A549 (cell line): ENCODE measurements around the gene PGF. TPM values are rescaled to one million over a fixed set of nuclear protein-coding genes. Genes with fewer than 3 reads are reported as not detected.
A peak's percentile ranks its signal among the peaks of the same experiment; 100 is the strongest.

ENCODE experiments used
- ATAC-seq, 2 experiments: fragments of 200-7000 bp in 1 of 2; fragments of >200 bp in 1 of 2; cut with Nextera tagmentation in 1 of 2; cut with Tn5 transposase in 1 of 2; 3 replicates each; pipeline versions ENCODE4 v1.8.0 to v1.9.1; 2018 to 2020; ENCODE audit warnings: mild to moderate bottlenecking in 1 of 2, moderate library complexity in 1 of 2
- CTCF ChIA-PET: fragments of 300-600 bp; sonication (Branson Sonifier 250); formaldehyde crosslinking; extraction: SDS; loops from one replicate; lab custom pipeline; 2021; ENCODE audit warnings: antibody characterized with exemption, inconsistent platforms; lab: Yijun Ruan, JAX
- POLR2A ChIA-PET: fragments of 350-600 bp; formaldehyde crosslinking; extraction: SDS; loops from one replicate; lab custom pipeline; 2021; ENCODE audit warnings: antibody characterized with exemption, inconsistent platforms; lab: Yijun Ruan, JAX
- DNase-seq, 2 experiments: peaks; one replicate each; pipeline versions ENCODE4 v3.0.0 to v3.0.0-alpha.2; 2011 to 2016; ENCODE audit warnings: low read depth in 1 of 2, low spot score in 1 of 2
- FAIRE-seq: peaks from 2 replicates; lab custom pipeline; 2011; peaks lifted over from hg19 to GRCh38; lab: Jason Lieb, UNC
- H3K27ac ChIP-seq, 2 experiments: fragments of >200 bp; sonication (Bioruptor Twin); formaldehyde crosslinking; 3 replicates each; pipeline ENCODE4 v1.5.1; 2016 to 2017
- H3K4me1 ChIP-seq: fragments of >200 bp; sonication (Bioruptor Twin); formaldehyde crosslinking; 3 replicates; pipeline ENCODE4 v1.6.1; 2016
- H3K4me2 ChIP-seq: fragments of >200 bp; sonication (Bioruptor Twin); formaldehyde crosslinking; 3 replicates; pipeline ENCODE4 v1.6.1; 2016
- H3K4me3 ChIP-seq: fragments of >200 bp; sonication (Bioruptor Twin); formaldehyde crosslinking; 3 replicates; pipeline ENCODE4 v1.5.1; 2016
- H3K9me3 ChIP-seq: fragments of >200 bp; sonication (Bioruptor Twin); formaldehyde crosslinking; 3 replicates; pipeline ENCODE4 v1.6.1; 2016
- BHLHE40 ChIP-seq: IDR thresholded peaks from 2 replicates; pipeline ENCODE4 v1.6.1; 2012; ENCODE audit warnings: low read depth, low read length, inconsistent platforms
- CBX2 ChIP-seq: fragments of 200-600 bp; sonication (generic); IDR thresholded peaks from 2 replicates; pipeline ENCODE4 v1.6.1; 2016; ENCODE audit warnings: low read depth, mild to moderate bottlenecking, borderline replicate concordance
- CHD2 ChIP-seq: fragments of 150-350 bp; IDR thresholded peaks from 2 replicates; pipeline ENCODE4 v1.6.1; 2014; ENCODE audit warnings: low read length; ENCODE audit not compliant: partially characterized antibody
- CHD4 ChIP-seq: fragments of 200-600 bp; sonication (generic); IDR thresholded peaks from 2 replicates; pipeline ENCODE4 v1.6.1; 2016; ENCODE audit warnings: antibody characterized with exemption, mild to moderate bottlenecking, borderline replicate concordance
- EP300 ChIP-seq, 2 experiments: fragments of >200 bp; sonication (Bioruptor Twin); formaldehyde crosslinking; IDR thresholded peaks; 2 replicates in 1 of 2; 3 replicates in 1 of 2; pipeline ENCODE4 v1.6.1; 2016 to 2017
- ESRRA ChIP-seq: fragments of 150-350 bp; IDR thresholded peaks from 2 replicates; pipeline ENCODE4 v1.6.1; 2014; ENCODE audit warnings: mild to moderate bottlenecking, low read length, borderline replicate concordance
- FOSB ChIP-seq: fragments of 250-450 bp; sonication (Bioruptor Pico); IDR thresholded peaks from 2 replicates; pipeline ENCODE4 v1.5.0; 2020; ENCODE audit warnings: mild to moderate bottlenecking, moderate library complexity
- FOSL2 ChIP-seq, 2 experiments: fragments of 450-650 bp in 1 of 2; fragments of >200 bp in 1 of 2; sonication (Bioruptor Twin) in 1 of 2; formaldehyde crosslinking; IDR thresholded peaks; 2 replicates each; pipeline versions ENCODE4 v1.5.0 to v1.6.1; 2016 to 2020; ENCODE audit warnings: mild to moderate bottlenecking in 1 of 2, moderate library complexity in 1 of 2
- HDAC2 ChIP-seq: fragments of 200-600 bp; sonication (generic); IDR thresholded peaks from 2 replicates; pipeline ENCODE4 v1.6.1; 2016
- HOXA7 ChIP-seq: fragments of 250-450 bp; sonication (Bioruptor Pico); IDR thresholded peaks from 2 replicates; pipeline ENCODE4 v1.5.0; 2020; ENCODE audit warnings: mild to moderate bottlenecking, moderate library complexity
- HOXB13 ChIP-seq: fragments of 250-450 bp; sonication (Bioruptor Pico); IDR thresholded peaks from 2 replicates; pipeline ENCODE4 v1.5.0; 2020; ENCODE audit warnings: low read depth, mild to moderate bottlenecking, moderate library complexity
- JUN ChIP-seq, 2 experiments: fragments of >200 bp; sonication (Bioruptor Twin); formaldehyde crosslinking; IDR thresholded peaks; 2 replicates in 1 of 2; 3 replicates in 1 of 2; pipeline ENCODE4 v1.6.1; 2016 to 2017
- JUNB ChIP-seq: fragments of >200 bp; sonication (Bioruptor Twin); formaldehyde crosslinking; IDR thresholded peaks from 2 replicates; pipeline ENCODE4 v1.6.1; 2016
- KDM1A ChIP-seq: fragments of 200-600 bp; sonication (generic); IDR thresholded peaks from 2 replicates; pipeline ENCODE4 v1.6.1; 2016; ENCODE audit warnings: low read depth, mild to moderate bottlenecking
- KDM5A ChIP-seq: fragments of 200-600 bp; sonication (generic); IDR thresholded peaks from 2 replicates; pipeline ENCODE4 v1.6.1; 2016; ENCODE audit warnings: antibody characterized with exemption, mild to moderate bottlenecking
- MAZ ChIP-seq: fragments of 150-350 bp; IDR thresholded peaks from 2 replicates; pipeline ENCODE4 v1.6.1; 2014; ENCODE audit warnings: antibody characterized with exemption, low read depth, low read length, borderline replicate concordance
- NR3C1 ChIP-seq: fragments of >200 bp; sonication (Bioruptor Twin); formaldehyde crosslinking; IDR thresholded peaks from 3 replicates; pipeline ENCODE4 v1.6.1; 2017
- PHF8 ChIP-seq: fragments of 200-600 bp; sonication (generic); IDR thresholded peaks from 2 replicates; pipeline ENCODE4 v1.6.1; 2016; ENCODE audit warnings: low read depth, mild to moderate bottlenecking, antibody characterized with exemption, moderate library complexity, borderline replicate concordance
- RARB ChIP-seq: fragments of 250-450 bp; sonication (Bioruptor Pico); IDR thresholded peaks from 2 replicates; pipeline ENCODE4 v1.8.0; 2021; ENCODE audit warnings: mild to moderate bottlenecking, moderate library complexity
- REST ChIP-seq: fragments of 200-600 bp; sonication (generic); IDR thresholded peaks from 2 replicates; pipeline ENCODE4 v1.6.1; 2016; ENCODE audit warnings: antibody characterized with exemption, mild to moderate bottlenecking, moderate library complexity
- TFCP2L1 ChIP-seq: fragments of 250-450 bp; sonication (Bioruptor Pico); IDR thresholded peaks from 2 replicates; pipeline ENCODE4 v1.5.0; 2021; ENCODE audit warnings: mild to moderate bottlenecking
- ZFP36 ChIP-seq: fragments of 450-650 bp; IDR thresholded peaks from 2 replicates; pipeline ENCODE4 v1.6.1; 2014; ENCODE audit warnings: borderline replicate concordance; ENCODE audit not compliant: partially characterized antibody
- ZNF302 ChIP-seq: fragments of 250-450 bp; sonication (Bioruptor Pico); IDR thresholded peaks from 2 replicates; pipeline ENCODE4 v1.9.0; 2021; ENCODE audit warnings: inconsistent platforms, mild to moderate bottlenecking, moderate library complexity
- ZSCAN20 ChIP-seq: fragments of 250-450 bp; sonication (Bioruptor Pico); IDR thresholded peaks from 2 replicates; pipeline ENCODE4 v1.8.0; 2022; ENCODE audit warnings: mild to moderate bottlenecking, moderate library complexity
- WGBS: methylation state at CpG from one replicate; pipeline ENCODE4 v1.1.6; 2017; ENCODE audit errors: missing lambda C conversion rate; 5-methylcytosine and 5-hydroxymethylcytosine counted together
- polyA plus RNA-seq, 4 experiments: library from polyadenylated mRNA; depleted of rRNA in 3 of 4; stranded (reverse); fragments of >200 nt; fragmentation: RNase III in 1 of 4; extraction: RNeasy Plus Mini Kit Qiagen cat#74134 plus additional on column Dnase treatment in 1 of 4; gene quantifications; 2 replicates in 3 of 4; 3 replicates in 1 of 4; pipeline ENCODE4 v1.2.3, GENCODE V29; 2011 to 2017
- TF ChIP-seq, protein P1 (sequence below): fragments of 150-350 bp; IDR thresholded peaks from 2 replicates; pipeline ENCODE4 v1.6.1; 2014; ENCODE audit warnings: low read depth, mild to moderate bottlenecking, low read length
- TF ChIP-seq, protein P2 (sequence below): IDR thresholded peaks from 2 replicates; pipeline ENCODE4 v1.6.1; 2012
- TF ChIP-seq, protein P3 (sequence below): fragments of >200 bp; sonication (Bioruptor Twin); formaldehyde crosslinking; IDR thresholded peaks from 2 replicates; pipeline ENCODE4 v1.6.1; 2016

Gene PGF
- polyA plus RNA-seq, 2 of the 4 experiments (the other 2 are of a cell fraction): 0.63 to 1.1 TPM

DNA sequence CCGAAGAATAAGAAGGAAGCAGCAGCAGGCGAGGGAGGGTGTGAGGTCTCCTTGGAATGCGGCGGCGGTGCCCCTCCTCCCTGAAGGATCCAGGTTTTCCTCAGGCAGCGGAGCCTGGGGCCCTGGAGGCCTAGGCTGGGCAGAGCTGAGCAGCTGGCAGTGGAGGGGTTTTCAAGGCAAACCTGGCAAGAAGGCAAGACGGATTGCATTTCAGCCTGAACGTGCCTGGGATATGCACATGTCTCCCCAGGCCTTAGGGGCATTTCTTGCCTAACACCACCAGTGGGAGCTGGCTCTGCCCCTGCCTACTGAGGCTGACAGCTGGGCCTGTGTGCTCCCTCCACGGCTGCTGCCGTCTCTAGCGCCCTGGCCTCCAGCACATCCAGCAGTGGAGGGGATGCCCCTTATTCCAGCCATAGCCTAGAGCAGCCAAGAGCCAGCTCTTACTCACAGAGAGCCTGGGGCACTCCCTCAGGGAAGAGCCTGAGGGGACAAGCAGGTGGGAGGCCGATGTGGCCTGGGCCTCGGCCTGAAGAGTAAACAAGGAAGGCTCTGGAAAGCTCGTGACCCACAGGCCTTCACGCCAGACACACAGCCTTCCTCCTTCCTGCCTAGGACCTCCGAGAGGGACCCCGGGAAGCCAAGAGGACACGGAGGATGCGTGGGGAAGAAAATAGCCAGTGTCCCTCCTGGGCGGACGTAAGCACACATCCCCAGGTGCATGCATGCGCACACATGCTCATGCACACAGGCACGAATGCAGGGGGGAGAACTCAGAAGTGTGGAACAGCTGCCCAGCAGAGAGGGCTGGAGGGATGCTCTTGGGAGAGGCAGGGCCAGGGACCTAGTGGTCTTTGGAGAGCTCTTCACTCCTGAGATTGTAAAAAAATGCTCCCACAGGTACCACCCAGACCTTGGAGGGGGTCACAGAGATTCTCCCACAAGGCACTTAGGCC lies 24.3 kb upstream of the PGF start:
- H3K9me3 ChIP-seq: no peaks in the 10 kb centered on the region
- ChIA-PET POLR2A (no interaction called here), CTCF (interaction anchor here (0.6 to 1.7 kb wide), 7 partner anchors 11 to 849 kb away, joined by 3 to 5 read pairs (median 3); no protein-coding TSS in a partner anchor)
- H3K27ac ChIP-seq: no peak overlapping the region
- no peak overlapping the region for H3K4me2 ChIP-seq
- H3K4me1 ChIP-seq: no peaks in the 10 kb centered on the region
- TF ChIP-seq KDM5A: no peak
- no peak for TF ChIP-seq ZNF302 (CRISPR knock-in tag)
- TF ChIP-seq ZSCAN20 (CRISPR knock-in tag): no peak
- TF ChIP-seq, protein P1, sequence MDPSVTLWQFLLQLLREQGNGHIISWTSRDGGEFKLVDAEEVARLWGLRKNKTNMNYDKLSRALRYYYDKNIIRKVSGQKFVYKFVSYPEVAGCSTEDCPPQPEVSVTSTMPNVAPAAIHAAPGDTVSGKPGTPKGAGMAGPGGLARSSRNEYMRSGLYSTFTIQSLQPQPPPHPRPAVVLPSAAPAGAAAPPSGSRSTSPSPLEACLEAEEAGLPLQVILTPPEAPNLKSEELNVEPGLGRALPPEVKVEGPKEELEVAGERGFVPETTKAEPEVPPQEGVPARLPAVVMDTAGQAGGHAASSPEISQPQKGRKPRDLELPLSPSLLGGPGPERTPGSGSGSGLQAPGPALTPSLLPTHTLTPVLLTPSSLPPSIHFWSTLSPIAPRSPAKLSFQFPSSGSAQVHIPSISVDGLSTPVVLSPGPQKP: no peak
- no peak for TF ChIP-seq EP300 (IDR thresholded peaks at IDR 0.05)
- TF ChIP-seq PHF8: no peak
- TF ChIP-seq ESRRA: no peak
- TF ChIP-seq TFCP2L1 (CRISPR knock-in tag): no peak
- TF ChIP-seq BHLHE40: no peak
- TF ChIP-seq REST: no peak
- TF ChIP-seq, protein P2, sequence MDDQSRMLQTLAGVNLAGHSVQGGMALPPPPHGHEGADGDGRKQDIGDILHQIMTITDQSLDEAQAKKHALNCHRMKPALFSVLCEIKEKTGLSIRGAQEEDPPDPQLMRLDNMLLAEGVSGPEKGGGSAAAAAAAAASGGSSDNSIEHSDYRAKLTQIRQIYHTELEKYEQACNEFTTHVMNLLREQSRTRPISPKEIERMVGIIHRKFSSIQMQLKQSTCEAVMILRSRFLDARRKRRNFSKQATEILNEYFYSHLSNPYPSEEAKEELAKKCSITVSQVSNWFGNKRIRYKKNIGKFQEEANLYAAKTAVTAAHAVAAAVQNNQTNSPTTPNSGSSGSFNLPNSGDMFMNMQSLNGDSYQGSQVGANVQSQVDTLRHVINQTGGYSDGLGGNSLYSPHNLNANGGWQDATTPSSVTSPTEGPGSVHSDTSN: no peak
- no peak for TF ChIP-seq HOXA7 (CRISPR knock-in tag)
- no peak for TF ChIP-seq MAZ
- no peak for TF ChIP-seq HOXB13 (CRISPR knock-in tag)
- TF ChIP-seq FOSB (CRISPR knock-in tag): no peak
- TF ChIP-seq CHD2: no peak
- no peak for TF ChIP-seq KDM1A
- TF ChIP-seq FOSL2 (IDR thresholded peaks at IDR 0.05): no peak
- no peak for TF ChIP-seq FOSL2 (CRISPR knock-in tag; IDR thresholded peaks at IDR 0.05)
- no peak for TF ChIP-seq JUN (IDR thresholded peaks at IDR 0.05)
- FAIRE-seq (no peak), ATAC-seq (peak in 1 of 2 experiments; percentile 54; a peak in 3 of 6 replicates), DNase-seq (no peak)
- 86% methylated on average over 20 of the region's 23 CpGs for WGBS
- no peak overlapping the region for H3K4me3 ChIP-seq

- whole genome bisulfite sequencing: 65% methylated on average over 4 of the region's 4 CpGs
- Histone ChIP-seq H3K9me3 (no peaks in the 10 kb centered on the region), H3K4me1 (no peaks in the 10 kb centered on the region), H3K4me2 (no peak overlapping the region), H3K27ac (no peak overlapping the region), H3K4me3 (no peak overlapping the region)
- no peak for DNase-seq
- ChIA-PET POLR2A (no interaction called here), CTCF (interaction anchor here (0.6 to 1.7 kb wide), 6 partner anchors 12 to 850 kb away, joined by 3 to 5 read pairs (median 3); no protein-coding TSS in a partner anchor)
- ATAC-seq: no peak
- FAIRE-seq: no peak
- TF ChIP-seq JUNB (no peak), BHLHE40 (no peak), NR3C1 (no peak), RARB (CRISPR knock-in tag) (no peak), HOXA7 (CRISPR knock-in tag) (no peak), CBX2 (no peak), HDAC2 (no peak), CHD4 (no peak), EP300 (IDR thresholded peaks at IDR 0.05) (no peak), ZFP36 (no peak), JUN (IDR thresholded peaks at IDR 0.05) (no peak)
- TF ChIP-seq, protein P1: no peak
- TF ChIP-seq, protein P3, sequence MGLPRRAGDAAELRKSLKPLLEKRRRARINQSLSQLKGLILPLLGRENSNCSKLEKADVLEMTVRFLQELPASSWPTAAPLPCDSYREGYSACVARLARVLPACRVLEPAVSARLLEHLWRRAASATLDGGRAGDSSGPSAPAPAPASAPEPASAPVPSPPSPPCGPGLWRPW: no peak
These were observed 23.6 kb upstream of the PGF start for GRCh38 chr14:74979029-74979428.
